DMS53 treated with DMSO at 0.1 percent for 48 hours (cell line): ENCODE data around the gene CTNNB1.

Source experiments
- DNase-seq: peaks from one replicate; lab custom pipeline; 2025; ENCODE audit not compliant: unreplicated experiment; lab: John Stamatoyannopoulos, UW

CTNNB1 gene

DNA sequence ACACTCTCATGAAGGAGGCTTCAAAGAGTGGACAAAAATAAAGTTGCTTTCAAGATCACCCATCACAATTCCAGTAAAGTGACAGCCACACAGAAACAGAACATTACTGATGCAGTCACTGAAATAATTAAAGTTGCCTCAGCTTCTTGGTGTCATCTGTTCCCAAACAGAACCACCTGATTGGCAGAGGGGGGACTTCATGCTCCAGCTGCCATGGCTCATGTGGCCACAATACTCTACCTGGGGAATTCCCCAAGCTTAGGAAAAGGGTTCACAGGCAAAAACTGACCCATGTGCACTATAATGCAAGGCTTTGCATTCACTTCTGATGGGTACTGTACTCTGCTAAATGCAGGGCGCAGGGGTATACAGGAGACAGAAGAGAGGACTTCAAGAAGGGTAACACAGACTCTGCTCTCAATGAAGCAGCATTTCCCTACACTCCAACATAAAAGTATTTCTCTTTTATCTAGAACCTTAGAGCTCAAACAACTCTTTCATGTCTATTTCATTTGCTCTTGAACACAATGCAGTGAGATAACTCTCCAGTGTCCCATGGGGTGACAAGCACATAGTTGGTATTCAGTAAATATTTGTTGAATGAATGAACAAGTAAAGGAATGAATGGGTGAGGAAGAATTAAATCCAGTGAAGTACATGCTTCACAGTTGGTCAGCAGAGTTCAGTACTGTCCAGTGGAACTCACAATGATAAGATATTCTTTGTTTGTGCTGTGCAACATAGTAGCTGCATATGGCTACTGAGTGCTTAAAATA lies 8.6 kb upstream of the CTNNB1 start:
- no peak for DNase-seq

DNA sequence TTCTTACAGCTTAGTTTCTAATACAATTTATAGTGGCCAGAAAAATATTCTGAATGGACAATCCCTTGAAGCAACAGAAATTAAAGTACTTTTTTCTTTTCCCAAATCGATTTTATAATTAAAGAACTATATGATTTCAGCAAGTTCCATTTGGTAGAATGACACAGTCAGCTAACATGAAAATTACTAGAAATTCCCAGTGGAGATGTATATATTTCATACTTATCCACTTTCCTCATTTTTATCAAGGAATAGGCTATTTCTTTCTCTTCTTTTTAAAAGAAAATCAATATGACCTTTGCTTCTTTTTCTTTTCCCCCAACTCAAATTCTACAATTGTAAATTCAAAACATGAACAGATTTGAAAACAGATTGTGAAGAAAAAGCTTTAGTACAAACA lies 6.4 kb upstream of the CTNNB1 start:
- DNase-seq = no peak

DNA sequence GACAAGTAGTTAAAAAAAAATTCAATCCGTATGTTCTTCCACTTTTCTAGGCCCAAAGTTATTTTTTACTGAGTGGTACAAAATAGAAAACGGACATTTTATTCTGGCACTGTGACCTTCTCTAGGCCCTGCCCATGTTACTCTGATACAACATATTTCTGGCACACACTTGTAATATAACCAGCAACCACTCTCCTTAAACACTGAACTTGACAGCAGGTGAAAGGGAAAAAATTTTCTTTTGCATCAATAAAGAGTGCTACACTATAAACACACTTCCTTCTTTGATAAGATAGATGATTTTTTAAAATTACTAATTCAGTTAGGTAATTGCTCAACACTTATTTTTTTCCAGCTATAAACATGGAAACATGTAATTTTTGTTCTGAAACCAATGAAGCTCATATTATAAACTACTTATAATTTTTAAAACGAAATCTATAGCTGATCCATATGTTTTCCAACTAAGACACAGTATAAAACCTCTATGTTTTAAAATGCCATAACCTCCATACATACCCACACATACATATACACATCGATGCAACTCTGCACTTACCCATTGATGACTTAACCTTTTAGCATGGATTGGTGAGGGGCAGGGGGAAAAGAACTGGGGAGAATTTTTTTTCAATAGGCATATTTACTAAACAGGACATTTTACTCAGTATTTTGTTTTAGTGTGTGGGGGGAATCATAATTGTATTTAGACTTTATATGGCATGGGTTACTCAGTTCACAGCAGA lies 5.3 kb upstream of the CTNNB1 start:
- DNase-seq = no peak

DNA sequence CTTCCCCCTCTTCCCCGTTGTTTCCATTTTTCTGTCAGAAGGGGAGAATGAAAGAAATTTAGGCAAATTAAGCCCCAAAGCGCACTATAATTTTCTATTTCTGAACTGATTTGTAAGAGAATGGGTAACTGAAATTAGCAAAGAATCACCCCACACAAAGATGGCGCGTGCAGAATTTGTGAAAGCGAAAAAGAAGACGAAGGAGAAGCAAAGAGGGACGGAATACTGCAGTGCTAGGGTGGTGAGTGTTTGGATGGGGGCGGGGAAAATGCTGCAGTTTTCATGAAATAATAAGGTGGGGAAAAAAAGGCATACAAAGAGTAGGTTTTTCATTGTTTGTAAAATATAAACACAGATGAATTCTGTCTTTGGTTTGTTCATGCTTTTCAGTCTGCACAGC lies 4.6 kb upstream of the CTNNB1 start:
- DNase-seq = no peak

DNA sequence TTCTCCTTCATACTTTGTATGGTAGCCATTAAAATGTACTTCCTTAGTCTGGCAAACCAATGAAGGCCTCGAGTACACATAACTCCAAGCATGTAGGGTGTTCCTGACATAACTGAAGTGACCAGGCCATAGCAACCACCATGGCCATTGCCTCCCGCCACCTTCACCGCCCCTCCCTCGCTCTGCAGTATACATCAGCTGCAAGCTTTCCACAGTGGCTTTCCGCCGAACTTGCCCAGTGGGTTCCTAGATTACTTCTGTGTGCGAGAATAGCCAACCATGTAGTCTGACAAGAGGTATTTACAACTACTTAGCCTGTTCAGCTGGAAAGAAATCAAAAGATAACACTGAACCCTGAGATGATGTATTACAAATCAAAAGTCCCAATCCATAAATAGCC lies 3.4 kb upstream of the CTNNB1 start:
- no peak for DNase-seq

DNA sequence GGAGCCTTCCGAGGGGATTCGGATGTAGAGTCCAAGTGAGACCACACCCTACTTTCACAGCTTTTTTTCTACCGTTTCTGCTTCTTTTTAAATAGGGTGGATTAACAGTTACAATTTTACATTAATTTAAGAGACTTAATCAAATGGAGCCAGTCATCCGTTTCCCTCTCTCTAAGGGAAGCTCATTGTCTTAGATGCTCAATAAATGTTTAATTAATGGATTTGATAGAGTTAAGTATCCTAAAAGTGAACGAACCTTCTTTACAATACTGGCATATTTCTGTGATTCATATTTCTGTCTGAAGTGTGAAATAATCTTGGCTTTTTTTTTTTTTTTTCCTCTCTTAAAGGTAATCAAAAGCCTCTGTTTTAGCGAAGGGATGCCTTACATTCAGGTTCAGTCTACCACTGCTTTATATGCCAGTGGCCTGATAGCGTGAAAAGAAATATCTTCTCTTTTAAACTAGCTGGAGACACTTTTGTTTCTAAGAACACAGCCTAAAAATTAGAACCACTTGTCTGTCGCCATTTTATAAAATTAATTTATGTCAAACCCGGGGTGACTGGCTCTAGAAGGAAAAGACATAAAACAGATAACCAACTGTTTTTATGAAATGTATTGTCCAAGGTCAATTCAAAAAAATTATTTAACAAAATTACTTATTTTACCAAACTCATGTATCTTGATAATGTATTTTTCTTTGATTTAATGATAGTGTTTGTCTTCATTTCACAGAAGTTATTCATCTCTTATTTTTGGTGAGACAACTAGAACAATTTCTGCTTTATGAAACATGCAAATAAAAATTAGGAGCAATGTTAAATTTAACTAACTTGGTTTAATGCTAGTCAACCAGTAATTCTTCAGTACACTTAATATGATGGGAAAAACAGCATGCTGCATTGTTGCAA lies 2.5 kb upstream of the CTNNB1 start:
- DNase-seq = no peak

DNA sequence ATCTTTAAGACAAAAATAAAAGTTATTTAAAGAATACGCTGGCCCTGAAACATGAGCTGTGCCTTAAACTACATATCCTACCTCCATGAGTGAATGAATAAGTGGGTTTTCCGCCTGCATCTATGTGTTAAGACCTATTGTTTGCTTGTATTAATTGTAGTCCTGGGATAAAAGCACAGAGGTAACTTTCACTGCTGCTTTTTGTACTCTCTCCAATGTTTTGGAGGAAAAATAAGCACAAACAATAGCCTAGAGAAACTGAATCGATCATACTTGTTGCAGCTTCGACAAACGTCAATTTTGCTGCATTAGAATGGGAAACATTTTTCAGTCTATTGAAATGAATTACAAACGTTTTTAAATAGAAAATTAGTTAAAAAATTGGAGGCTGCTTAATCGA lies 1.3 kb upstream of the CTNNB1 start:
- no peak for DNase-seq

DNA sequence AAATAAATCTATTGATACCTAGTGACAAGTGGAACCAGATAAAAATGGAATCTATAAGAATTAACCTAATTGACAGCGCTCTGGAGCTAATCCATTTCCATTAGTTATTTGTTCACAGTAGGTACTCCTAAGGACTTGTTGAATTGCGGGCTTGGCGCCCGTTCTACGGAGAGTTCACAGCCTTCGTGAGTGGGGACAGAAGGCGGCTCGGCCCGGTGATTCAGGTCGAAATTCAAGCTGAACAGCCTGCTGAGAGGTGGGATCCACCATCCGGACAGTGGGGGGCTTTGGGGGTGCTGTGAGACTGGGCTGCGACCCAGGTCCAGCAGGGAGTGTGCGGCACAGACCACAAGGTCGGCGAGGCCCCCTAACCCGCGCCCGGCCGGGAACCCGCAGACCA lies 779 bp upstream of the CTNNB1 start:
- DNase-seq = no peak

DNA sequence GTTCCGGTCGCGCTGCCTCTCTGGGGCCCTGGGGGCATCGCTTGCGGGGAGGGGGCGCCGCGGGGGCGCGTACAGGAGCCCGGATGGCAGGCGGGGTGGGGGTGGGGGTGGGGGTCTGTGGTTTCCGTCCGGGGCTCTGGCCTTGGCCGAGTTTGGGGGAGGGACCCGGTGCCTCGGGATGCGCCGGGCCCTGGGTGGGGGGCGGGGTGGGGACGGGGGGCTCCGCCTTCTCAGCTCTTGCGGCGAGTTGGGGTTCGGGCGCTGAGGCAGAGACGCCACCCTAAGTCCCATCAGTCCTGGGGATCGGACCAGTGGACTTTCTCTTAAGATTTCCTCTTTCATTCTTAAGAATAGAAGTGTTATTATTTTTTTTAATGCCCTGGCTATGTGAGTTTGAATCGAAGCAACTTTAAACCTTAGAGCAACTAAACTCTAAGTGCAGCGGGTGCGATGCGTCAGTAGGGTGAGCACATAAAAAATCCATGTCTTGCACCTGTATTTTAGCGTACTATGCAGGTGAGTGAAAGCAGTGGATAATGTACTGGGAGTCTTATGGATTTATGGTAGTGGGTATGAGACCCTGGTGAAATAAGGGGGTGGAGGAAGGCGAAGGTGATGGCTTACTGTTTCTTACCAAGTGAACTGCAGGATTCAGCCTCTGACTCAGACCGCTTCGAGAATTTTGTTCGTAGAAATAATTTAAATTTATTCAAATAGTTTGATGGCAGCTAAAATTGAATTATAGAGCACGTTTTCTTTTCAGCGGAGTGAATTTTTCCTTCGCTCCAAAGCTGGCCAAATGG lies 762 bp downstream of the CTNNB1 start:
- DNase-seq = no peak

DNA sequence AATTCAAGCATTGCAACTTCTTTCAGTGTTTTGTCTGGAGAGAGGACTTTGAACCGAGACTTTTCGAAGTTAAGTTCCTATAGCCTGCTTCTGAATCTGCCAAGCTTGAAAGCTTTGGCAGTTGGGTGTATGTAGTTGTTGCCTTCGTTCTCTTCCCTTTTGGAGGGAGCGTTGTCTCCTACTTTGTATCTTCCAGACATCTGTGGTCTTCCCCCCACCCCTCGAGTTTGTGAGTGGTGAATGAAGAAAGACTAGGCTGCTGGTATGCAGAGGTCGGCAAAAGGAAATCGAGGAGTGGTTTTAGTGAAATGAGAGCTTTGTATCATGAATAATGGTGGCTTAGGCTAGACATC lies 1.3 kb downstream of the CTNNB1 start:
- no peak for DNase-seq

DNA sequence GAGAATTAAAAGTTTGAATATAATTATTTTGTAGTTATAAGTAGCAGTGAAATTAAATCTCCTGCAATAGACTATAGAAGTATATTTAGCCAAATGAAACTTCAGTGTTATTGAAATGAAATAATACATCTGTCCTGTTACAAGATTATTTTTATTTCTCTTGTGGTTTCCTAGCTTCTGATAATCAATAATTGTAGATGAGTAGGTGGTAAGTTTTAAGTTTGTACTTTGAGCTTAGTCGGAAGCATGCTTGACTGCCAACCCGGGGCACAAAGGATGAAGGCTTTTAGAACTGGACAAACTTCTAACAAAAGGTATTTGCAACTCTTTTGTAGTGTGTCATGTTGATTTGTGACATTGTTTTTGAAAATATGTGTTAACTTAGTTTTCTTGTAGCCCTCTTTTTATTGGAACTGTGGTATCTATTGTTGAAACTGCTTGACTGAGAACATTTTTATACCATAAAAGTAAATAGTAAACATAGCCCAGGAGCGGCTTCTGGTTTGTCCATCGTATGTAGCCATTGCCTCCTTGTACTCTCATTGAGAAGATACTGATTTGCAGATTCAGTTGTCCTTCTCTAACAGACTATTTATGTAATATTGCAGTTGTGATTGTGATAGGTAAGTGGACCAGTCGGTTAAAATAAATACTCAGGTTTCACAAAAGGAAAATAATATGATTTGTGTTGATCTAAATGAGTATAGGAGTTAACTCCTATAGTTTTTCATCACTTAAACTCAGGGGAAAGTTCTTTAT lies 2.9 kb downstream of the CTNNB1 start:
- DNase-seq = no peak

DNA sequence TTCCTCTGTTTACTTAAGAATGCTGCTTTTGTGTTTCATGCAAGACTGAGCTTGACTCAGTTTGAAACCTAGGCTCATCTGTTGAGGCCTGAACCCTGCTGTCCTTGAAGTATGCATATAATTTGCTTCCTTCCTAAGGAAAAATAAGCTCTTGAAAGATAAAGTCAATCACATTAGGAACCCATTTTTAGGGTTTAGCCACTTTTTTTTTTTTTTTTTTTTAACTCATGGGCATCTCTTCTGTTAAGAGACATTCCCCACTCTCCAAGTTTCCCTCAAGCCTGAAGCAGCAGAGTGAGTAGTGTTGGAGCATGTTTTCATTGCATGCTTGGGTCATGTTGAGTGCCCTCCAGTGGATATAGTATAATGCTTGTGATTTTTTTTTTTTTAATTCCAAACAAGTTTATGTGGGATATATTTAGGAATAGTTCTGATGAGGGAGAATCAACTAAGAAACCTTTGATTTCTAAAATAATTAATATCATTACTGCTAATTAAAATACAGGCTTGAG lies 3.6 kb downstream of the CTNNB1 start:
- no peak for DNase-seq

DNA sequence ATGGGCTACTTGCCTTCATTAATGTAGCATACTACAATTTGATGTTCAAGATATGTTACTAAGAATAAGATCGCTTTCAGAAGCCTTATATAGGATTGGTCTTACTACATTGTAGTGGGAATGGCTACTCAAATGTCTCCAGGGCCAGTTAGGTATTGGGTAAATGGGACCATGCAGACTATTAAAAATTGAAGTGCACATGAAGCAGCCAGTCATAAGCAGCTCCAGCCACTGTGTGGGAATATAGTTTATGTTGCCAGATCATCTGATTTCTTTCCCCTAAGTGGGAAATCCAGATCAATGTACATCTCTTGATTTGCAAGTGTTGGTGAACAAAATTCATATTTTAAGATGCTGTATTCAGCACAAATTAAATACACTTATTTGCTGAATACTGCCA lies 5.1 kb downstream of the CTNNB1 start:
- DNase-seq = no peak

DNA sequence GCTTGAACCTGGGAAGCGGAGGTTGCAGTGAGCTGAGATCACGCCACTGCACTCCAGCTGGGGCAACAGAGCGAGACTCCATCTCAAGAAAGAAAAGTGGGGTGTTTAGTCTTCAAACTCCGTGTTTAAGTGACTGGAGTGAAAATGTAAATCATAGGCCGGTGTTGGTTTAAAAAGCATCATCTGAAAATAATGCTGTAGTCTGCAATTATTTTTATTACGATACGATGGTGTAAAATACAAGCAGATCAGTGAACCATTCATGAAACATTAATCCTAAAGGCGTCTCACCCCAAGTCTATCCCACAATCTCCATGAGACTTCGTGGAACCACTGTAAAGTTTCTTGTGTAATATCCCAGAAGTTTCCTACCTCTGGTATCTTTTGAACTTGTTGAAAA lies 6.3 kb downstream of the CTNNB1 start:
- DNase-seq = no peak

DNA sequence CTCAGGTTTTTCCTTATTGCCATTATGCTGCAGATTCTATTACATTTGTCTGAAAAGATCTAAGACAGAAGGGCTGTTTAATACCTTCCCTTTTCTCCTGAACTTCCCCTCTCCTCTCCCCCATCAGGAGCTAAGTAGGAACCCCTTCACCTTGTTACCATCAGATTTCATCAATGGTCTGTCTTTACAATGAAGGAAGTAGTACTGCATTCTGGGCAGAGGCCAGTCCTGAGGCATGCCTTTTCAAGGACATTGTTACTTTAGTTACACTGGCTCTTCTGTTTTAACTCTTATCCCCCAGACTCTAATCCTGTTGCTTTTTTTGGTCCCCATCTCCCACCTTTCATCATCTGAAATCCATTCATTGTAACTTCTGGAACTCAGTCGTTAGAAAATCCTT lies 8.1 kb downstream of the CTNNB1 start:
- DNase-seq = no peak

DNA sequence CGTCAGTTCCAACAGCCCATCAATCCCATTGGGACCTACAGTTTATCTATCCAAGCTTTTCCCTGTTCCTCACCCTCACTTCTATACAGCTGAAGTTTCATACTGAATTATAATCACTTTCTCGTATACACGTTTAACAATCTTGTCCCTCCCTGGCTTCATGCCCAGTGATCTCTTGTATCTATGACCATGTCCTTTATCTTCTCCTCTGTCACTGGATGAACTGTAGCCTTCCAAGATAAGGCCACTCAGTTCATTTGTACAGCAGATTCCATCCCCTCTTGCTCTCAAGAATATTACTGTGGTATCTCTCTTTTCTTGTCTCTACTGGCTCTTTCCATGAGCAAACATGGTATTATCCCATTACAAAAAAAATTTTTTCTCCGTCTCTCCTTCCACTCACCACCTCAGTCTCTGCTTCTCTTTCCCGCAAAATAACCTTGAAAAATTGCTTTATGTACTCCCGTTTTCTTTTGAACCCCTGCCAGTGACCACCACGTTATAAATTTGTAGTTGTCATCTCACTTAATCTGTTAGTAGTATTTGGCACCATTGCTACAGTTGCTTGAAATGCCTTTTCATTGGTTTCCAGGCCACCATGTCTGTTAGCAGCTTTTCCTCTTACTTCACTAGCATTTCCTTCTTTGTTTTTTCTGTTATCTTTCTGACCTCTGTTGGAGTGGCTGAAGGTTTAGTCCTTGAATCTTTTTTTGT lies 9.4 kb downstream of the CTNNB1 start:
- DNase-seq = no peak

DNA sequence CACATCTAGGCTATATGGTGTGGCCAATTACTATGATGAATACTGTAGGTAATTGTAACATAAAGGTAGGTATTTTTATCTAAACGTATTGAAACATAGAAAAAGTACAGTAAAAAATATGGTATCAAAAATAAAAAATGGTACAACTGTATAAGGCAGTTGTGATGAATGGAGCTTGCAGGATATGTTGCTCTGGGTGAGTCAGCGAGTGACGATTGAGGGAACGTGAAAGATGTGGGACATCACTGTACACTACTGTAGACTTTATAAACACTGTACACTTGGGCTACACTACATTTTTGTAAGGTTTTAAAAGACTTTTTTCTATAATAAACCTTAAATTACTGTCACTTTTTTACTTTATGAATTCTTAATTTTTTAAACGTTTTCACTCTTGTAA lies 10.3 kb downstream of the CTNNB1 start:
- no peak for DNase-seq

DNA sequence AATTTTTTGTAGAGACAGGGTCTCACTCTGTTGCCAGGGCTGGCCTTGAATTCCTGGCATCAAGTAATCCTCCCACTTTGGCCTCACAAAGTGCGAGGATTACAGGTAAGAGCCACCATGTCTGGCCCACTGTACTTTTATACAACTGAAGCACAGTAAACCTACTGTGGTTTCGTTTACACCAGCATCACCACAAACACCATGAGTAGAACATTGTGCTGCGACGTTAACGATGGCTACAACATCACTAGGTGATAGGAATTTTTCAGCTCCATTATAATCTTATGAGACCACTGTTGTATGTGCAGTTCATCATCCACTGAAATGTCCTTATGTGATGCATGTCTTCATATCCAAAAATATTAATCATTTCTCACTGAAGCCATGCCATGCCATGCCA lies 11.7 kb downstream of the CTNNB1 start:
- no peak for DNase-seq

DNA sequence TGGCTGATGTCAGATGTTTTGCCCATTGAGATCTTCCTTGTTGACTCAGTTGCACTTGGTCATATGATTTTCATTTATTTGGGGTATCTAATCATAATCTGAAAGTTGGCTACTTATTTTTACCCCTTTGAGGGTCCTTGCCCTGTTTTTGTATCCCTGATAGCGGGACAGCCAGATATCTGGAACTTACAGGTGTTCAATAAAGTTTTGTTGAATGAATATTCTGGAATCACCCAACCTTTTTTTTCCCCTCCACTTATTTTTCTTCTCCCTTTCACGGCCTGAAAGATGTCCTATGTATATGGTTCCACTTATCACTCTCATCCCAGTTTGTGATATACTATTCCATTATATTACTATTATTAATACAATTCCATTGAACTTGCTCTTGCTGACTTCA lies 12.8 kb downstream of the CTNNB1 start:
- no peak for DNase-seq
